Measurements from ENCODE around the gene DGKI.

Gene DGKI

DNA sequence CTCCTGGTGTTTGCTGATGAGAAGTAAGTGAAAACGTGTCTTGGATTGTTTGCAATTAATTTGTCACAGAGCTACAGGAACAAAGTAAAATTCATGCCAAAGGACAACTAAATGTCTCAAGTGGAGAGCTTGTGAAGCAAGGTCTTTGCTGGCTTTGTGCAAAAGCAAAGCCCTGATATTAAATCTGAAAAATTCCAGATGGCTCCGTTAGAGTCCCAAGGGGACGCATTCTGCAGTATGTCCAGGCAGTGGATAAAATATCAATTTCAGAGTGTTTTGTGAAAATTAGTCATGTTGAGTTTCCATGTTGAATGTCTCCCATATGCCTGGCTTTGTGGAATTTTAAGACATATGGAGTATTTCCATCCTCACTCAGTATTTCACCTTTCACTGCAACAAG lies 400.7 kb downstream of the DGKI start:
- H3F3A ChIP-seq (ENCODE audit: insufficient read depth) = no peaks in the 10 kb centered on the region
- H3K4me2 ChIP-seq (ENCODE audit: low read depth, low read length, poor library complexity, severe bottlenecking) = no peak overlapping the region
- H3K36me3 ChIP-seq (ENCODE audit: low read length) = no peaks in the 10 kb centered on the region
- H3K9me2 ChIP-seq (replicated peaks; ENCODE audit: insufficient read depth, low read length) = no peaks in the 10 kb centered on the region
- H3K27ac ChIP-seq (ENCODE audit: low read depth, low read length) = no peak overlapping the region
- H3K9ac ChIP-seq (ENCODE audit: low read length) = no peak overlapping the region
- no peaks in the 10 kb centered on the region for H4K20me1 ChIP-seq (ENCODE audit: low read depth, low read length)
- H3K4me3 ChIP-seq (ENCODE audit: insufficient read depth, low read length, poor library complexity, severe bottlenecking) = no peak overlapping the region
- H3K27me3 ChIP-seq (ENCODE audit: low read length) = no peaks in the 10 kb centered on the region
- no peak for TF ChIP-seq EZH2phosphoT487 (conservative IDR thresholded peaks at IDR 0.05; ENCODE audit: low read length)
- TF ChIP-seq, protein P1, sequence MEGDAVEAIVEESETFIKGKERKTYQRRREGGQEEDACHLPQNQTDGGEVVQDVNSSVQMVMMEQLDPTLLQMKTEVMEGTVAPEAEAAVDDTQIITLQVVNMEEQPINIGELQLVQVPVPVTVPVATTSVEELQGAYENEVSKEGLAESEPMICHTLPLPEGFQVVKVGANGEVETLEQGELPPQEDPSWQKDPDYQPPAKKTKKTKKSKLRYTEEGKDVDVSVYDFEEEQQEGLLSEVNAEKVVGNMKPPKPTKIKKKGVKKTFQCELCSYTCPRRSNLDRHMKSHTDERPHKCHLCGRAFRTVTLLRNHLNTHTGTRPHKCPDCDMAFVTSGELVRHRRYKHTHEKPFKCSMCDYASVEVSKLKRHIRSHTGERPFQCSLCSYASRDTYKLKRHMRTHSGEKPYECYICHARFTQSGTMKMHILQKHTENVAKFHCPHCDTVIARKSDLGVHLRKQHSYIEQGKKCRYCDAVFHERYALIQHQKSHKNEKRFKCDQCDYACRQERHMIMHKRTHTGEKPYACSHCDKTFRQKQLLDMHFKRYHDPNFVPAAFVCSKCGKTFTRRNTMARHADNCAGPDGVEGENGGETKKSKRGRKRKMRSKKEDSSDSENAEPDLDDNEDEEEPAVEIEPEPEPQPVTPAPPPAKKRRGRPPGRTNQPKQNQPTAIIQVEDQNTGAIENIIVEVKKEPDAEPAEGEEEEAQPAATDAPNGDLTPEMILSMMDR (IDR thresholded peaks at IDR 0.05; ENCODE audit: insufficient read depth, low read length, poor library complexity, severe bottlenecking) = no peak
- no peaks in the 10 kb centered on the region for H3K79me2 ChIP-seq (ENCODE audit: insufficient read depth, low read length)
- H2AFZ ChIP-seq (ENCODE audit: low read depth, low read length, severe bottlenecking) = no peak overlapping the region
- no peaks in the 10 kb centered on the region for H3K9me3 ChIP-seq (ENCODE audit: insufficient read depth, low read length)

DNA sequence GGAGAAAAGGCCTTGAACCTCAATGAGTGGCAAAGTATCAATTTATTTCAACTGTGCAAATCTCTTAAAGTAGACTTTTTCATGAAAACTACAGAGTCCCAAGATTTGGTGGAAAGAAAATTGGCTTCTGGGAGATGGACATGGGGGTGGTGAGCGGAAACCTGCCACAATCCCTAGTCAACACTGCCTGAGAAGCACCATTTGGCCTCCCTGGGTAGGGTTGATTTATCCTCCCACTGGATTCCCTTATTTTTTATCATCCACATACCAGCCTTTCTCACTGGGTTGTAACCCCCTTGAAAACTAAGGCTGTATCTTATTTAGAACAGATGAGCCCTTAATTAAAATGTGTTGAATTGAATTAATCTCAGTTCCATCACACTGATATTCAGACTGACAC lies 401.5 kb downstream of the DGKI start:
- TF ChIP-seq, protein P1 (IDR thresholded peaks at IDR 0.05; ENCODE audit: insufficient read depth, low read length, poor library complexity, severe bottlenecking) = no peak
- no peak for TF ChIP-seq EZH2phosphoT487 (conservative IDR thresholded peaks at IDR 0.05; ENCODE audit: low read length)
- no peak overlapping the region for H3K4me2 ChIP-seq (ENCODE audit: low read depth, low read length, poor library complexity, severe bottlenecking)
- no peak overlapping the region for H3K4me3 ChIP-seq (ENCODE audit: insufficient read depth, low read length, poor library complexity, severe bottlenecking)
- H3K9me3 ChIP-seq (ENCODE audit: insufficient read depth, low read length) = no peaks in the 10 kb centered on the region
- no peaks in the 10 kb centered on the region for H3F3A ChIP-seq (ENCODE audit: insufficient read depth)
- no peak overlapping the region for H3K27ac ChIP-seq (ENCODE audit: low read depth, low read length)
- no peaks in the 10 kb centered on the region for H3K9me2 ChIP-seq (replicated peaks; ENCODE audit: insufficient read depth, low read length)
- no peak overlapping the region for H2AFZ ChIP-seq (ENCODE audit: low read depth, low read length, severe bottlenecking)
- no peaks in the 10 kb centered on the region for H4K20me1 ChIP-seq (ENCODE audit: low read depth, low read length)
- no peak overlapping the region for H3K9ac ChIP-seq (ENCODE audit: low read length)
- H3K27me3 ChIP-seq (ENCODE audit: low read length) = no peaks in the 10 kb centered on the region
- no peaks in the 10 kb centered on the region for H3K36me3 ChIP-seq (ENCODE audit: low read length)
- no peaks in the 10 kb centered on the region for H3K79me2 ChIP-seq (ENCODE audit: insufficient read depth, low read length)

DNA sequence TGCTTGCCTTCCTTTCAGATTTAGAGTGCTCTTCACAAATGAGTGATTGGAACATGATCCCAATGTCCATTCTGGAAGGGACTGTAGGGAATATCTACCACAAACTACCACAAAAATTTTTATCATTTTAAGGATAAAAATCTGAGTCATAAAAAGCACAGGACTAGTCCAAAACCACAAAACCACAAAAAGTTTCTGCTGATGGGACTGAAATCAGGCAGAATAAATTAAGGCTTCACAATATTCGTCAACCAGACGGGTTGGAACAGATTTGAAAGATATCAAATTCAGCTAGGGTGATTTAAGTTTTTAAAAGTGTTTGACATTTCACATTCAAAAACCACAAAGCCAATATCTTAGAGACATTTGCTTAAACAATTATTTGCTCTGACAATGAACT lies 403.2 kb downstream of the DGKI start:
- H3K27me3 ChIP-seq (ENCODE audit: low read length) = no peaks in the 10 kb centered on the region
- H3K4me2 ChIP-seq (ENCODE audit: low read depth, low read length, poor library complexity, severe bottlenecking) = no peak overlapping the region
- H3K9me3 ChIP-seq (ENCODE audit: insufficient read depth, low read length) = no peaks in the 10 kb centered on the region
- H3F3A ChIP-seq (ENCODE audit: insufficient read depth) = no peaks in the 10 kb centered on the region
- no peaks in the 10 kb centered on the region for H3K79me2 ChIP-seq (ENCODE audit: insufficient read depth, low read length)
- no peak overlapping the region for H3K27ac ChIP-seq (ENCODE audit: low read depth, low read length)
- no peaks in the 10 kb centered on the region for H3K9me2 ChIP-seq (replicated peaks; ENCODE audit: insufficient read depth, low read length)
- H2AFZ ChIP-seq (ENCODE audit: low read depth, low read length, severe bottlenecking) = no peak overlapping the region
- TF ChIP-seq, protein P1 (IDR thresholded peaks at IDR 0.05; ENCODE audit: insufficient read depth, low read length, poor library complexity, severe bottlenecking) = no peak
- no peak for TF ChIP-seq EZH2phosphoT487 (conservative IDR thresholded peaks at IDR 0.05; ENCODE audit: low read length)
- no peak overlapping the region for H3K9ac ChIP-seq (ENCODE audit: low read length)
- no peaks in the 10 kb centered on the region for H3K36me3 ChIP-seq (ENCODE audit: low read length)
- no peak overlapping the region for H3K4me3 ChIP-seq (ENCODE audit: insufficient read depth, low read length, poor library complexity, severe bottlenecking)
- no peaks in the 10 kb centered on the region for H4K20me1 ChIP-seq (ENCODE audit: low read depth, low read length)
